Central memory CD4-positive, alpha-beta T cell (primary cell): ENCODE data around the gene GOLPH3.
"Not testable (repeated sequence)": the region's sequence is repeated elsewhere in the genome, so short reads cannot be mapped to it uniquely, and the experiment has no call there.

Experiments
- DNase-seq: peaks from one replicate; pipeline ENCODE4 v3.0.0; 2022

Gene GOLPH3

DNA sequence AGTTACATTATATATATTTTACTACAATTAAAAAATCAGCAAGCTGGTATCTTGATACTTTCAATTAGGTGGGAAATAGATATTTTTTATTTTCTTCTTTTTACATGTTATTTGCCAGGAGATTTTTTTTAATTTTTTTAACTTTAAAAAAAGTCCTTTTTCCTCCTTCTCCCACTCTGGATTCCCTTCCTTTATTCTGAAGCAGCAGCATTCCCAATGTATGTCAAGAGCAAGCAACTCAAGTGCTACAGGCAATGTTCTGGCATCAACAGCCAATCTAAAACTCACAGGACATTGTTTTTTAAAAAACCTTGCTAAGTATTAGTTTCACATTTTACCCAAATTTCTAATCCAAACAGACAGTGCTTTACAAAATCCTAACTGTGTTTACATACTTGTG is 41.4 kb downstream of the GOLPH3 start:
- DNase-seq, result no peak

DNA sequence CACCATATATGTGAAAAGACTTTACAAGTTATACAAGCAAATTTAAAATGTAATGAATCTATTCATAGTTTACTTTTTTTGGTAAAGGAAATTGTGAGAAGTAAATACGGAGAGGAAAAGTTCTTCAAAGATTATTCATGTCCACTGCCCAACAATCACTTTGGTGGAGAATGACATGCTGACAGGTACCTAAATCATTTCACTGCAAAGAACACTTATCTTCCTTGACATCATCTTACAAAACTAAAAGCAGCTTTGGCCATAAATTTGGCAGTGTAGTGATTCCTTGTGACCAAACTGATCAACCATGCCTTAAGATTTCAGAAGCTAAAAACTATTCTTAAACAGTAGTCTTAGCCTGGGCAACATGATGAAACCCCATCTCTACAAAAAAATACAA is 42.5 kb downstream of the GOLPH3 start:
- no peak for DNase-seq

DNA sequence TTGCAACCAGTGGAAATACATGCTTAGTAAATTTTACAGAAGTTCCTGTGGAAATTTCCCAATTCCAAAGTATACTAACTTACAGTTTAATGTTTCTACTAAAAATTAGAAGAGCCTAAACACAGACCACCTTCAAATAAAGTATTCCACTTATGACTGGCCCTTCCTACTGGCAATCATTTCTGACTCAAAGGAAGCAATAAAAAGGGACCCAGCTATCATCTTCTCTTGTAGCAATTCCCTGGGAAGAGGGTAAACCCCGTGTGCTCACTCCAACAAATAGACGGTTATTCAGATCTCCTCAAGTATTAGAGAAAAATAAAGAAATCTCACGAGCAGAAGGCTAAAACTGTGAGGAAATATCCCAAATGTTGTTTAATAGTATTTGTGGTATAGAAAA is 43.3 kb downstream of the GOLPH3 start:
- no peak for DNase-seq

- DNase-seq, result no peak
Measured at GRCh38 chr5:32129074-32129598, 45.0 kb downstream of the GOLPH3 start.

- DNase-seq, result no peak
Measured at GRCh38 chr5:32127711-32128110, 46.4 kb downstream of the GOLPH3 start.

- DNase-seq, result no peak
Measured at GRCh38 chr5:32126691-32127090, 47.4 kb downstream of the GOLPH3 start.

DNA sequence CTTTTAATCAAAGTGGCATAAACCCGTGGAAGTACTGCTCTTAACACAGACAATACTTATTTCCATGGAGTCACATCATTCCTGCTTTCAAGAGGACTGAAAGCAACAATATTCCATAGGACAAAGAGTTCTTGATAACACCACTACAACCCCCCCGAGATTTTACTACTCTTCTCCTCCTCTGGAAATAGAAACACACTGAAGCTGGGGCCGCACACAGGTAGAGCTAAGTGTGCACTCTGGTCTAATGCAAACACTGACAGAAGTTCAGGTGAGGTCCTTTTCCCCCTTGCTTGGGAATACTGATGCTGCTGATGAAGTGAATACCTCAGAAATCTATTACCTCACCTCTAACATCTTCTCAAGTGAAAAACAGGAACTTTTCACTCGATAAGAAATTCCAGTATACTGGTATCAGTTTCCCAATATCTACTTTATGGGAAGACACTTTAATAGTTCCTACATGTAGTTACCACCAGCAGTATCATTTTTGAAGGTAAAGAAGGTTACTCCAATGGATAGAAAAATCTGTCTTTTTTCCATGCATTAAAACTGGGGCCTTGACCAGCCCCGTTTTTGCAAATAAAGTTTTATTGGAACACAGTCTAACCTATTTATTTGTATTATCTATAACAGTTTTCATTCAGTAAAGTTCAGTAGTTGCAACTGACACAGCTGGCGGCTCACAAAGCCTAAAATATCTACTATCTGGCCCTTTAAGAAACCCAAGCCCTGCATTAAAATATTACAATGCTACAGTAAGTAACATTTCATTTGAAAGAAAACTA is 50.0 kb downstream of the GOLPH3 start:
- no peak for DNase-seq

GRCh38 chr5:32123058-32123805 is 50.9 kb downstream of the GOLPH3 start:
- no peak for DNase-seq

DNA sequence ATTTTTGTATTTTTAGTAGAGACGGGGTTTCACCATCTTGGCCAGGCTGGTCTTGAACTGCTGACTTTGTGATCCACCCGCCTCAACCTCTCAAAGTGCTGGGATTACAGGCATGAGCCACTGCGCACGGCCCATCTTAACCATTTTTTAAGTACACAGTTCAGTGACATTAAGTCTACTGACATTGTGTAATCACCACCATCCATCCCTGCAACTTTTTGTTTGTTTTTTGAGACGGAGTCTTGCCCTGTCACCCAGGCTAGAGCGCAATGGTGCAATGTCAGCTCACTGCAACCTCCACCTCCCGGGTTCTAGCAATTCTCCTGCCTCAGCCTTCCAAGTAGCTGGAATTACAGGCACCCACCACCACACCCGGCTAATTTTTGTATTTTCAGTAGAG is 55.2 kb downstream of the GOLPH3 start:
- not testable (repeated sequence) for DNase-seq

DNA sequence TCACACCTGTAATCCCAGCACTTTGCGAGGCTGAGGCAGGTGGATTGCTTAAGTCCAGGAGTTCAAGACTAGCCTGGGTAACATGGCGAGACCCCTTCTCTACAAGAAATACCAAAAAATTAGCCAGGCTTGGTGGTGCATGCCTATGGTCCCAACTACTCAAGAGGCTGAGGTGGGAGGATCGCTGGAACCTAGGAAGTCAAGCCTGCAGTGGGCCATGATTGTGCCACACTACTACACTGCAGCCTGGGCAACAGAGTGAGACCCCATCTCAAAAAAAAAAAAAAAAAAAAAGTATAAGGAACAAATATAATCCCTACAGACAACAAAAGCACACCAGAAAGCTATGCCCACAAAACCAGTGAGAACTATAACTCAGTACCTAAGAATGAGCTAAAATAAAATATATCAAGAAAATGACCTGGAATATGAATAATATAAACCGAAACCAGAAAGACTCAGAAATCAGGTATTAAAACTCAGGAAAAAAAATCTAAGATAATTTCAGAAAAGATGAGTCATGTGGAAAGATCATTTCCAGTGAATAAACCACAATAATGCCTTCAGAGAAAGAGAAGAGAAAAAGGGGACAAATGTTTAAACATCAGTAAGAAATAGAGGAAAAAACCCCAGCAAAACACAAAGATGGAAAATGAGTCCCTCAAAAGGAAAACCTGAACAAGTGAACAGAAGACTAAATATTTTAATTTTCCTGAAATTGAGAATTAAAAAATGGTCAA is 57.4 kb downstream of the GOLPH3 start:
- DNase-seq, result no peak

- DNase-seq, result no peak
Measured at GRCh38 chr5:32115985-32116384, 58.1 kb downstream of the GOLPH3 start.

GRCh38 chr5:32110111-32110696 is 63.9 kb downstream of the GOLPH3 start:
- no peak for DNase-seq

- DNase-seq, result no peak
Measured at GRCh38 chr5:32109236-32109635, 64.9 kb downstream of the GOLPH3 start.

- no peak for DNase-seq
Measured at GRCh38 chr5:32108167-32108566, 66.0 kb downstream of the GOLPH3 start.

DNA sequence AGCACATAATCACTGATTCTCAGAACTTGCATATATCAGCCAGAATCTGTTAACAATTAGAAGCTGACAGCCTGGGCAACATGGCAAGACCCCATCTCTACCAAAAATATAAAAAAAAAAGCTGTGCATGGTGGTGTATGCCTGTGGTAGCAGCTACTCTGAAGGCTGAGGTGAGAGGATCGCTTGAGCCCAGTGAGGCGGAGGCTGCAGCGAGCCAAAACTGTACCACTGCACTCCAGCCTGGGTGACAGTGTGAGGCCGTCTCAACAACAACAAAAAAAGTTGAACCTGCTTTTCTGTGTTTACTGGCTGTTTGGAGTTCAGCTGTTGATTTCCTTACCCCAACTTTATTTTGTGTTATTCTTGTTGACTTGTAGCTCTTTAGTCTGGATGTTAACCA is 66.8 kb downstream of the GOLPH3 start:
- no peak for DNase-seq

DNA sequence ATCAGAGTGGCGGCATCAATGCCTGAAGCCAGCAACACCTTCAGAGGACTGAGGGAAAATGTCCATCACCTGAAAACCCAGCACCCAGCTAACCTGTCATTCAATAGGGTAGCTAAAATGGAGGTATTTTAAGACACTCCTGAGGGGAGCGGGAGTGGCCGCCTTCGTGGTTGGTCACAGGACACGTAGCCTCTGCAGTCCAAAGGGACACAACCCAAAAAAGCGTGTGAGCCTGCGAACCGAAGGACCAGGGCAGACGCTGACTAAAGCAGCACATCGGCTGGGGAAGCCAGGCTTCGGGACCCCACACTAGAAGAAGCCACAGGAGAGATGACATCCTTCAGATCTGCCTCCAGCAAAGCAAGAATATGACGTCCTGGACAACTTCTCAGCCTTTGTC is 70.6 kb downstream of the GOLPH3 start:
- DNase-seq, result no peak

- DNase-seq, result no peak
Measured at GRCh38 chr5:32102254-32102986, 71.7 kb downstream of the GOLPH3 start.

GRCh38 chr5:32100691-32101302 is 73.3 kb downstream of the GOLPH3 start:
- no peak for DNase-seq

DNA sequence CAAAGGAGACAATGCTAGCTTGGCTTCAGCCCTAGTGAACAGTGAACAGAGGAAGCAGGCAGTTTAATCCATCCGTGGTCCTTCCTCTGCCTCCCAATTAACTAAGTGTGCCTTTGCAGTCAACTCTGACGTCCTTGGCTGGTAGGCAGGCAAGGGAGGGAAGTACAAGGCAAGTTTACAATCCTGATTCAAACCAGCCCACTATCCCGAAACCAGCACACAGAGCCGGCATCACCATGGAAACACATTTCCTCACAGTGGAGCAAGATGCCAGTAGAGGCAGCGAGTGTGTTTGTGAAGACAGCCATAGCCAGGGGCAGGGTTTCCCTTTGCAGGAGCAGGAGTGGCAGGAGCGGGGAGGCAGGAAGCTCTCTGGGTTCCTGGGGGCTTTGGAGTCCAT is 73.9 kb downstream of the GOLPH3 start:
- DNase-seq, result no peak

- no peak for DNase-seq
Measured at GRCh38 chr5:32099486-32100035, 74.6 kb downstream of the GOLPH3 start.

GRCh38 chr5:32098890-32099310 is 75.2 kb downstream of the GOLPH3 start:
- no peak for DNase-seq
